22Rv1 (cell line): ENCODE results near the gene ATP8B1.

ENCODE experiments used
- H3K27ac ChIP-seq: fragments of 450-650 bp; 2 replicates; pipeline ENCODE4 v1.5.1; 2017
- CTCF ChIP-seq: fragments of 450-650 bp; IDR thresholded peaks from 2 replicates; pipeline ENCODE4 v1.5.1; 2017; ENCODE audit warnings: mild to moderate bottlenecking
- ZFX ChIP-seq: fragments of 450-650 bp; IDR thresholded peaks from 2 replicates; pipeline ENCODE4 v1.6.1; 2017; ENCODE audit warnings: antibody characterized with exemption, borderline replicate concordance

Gene ATP8B1

GRCh38 chr18:57807336-57808117, 4.4 kb upstream of the ATP8B1 start:
- no peak overlapping the region for H3K27ac ChIP-seq
- TF ChIP-seq ZFX = no peak
- TF ChIP-seq CTCF = no peak

- no peak for TF ChIP-seq ZFX
- TF ChIP-seq CTCF = no peak
- H3K27ac ChIP-seq = no peak overlapping the region
Observed at GRCh38 chr18:57806978-57807285, 3.8 kb upstream of the ATP8B1 start.

GRCh38 chr18:57806201-57806977, 3.3 kb upstream of the ATP8B1 start:
- TF ChIP-seq ZFX (no peak), CTCF (no peak)
- H3K27ac ChIP-seq = no peak overlapping the region

- TF ChIP-seq ZFX (no peak), CTCF (no peak)
- H3K27ac ChIP-seq = no peak overlapping the region
Observed at GRCh38 chr18:57805117-57805516, 2.0 kb upstream of the ATP8B1 start.

GRCh38 chr18:57804557-57804956, 1.4 kb upstream of the ATP8B1 start:
- TF ChIP-seq CTCF (no peak), ZFX (no peak)
- H3K27ac ChIP-seq = no peak overlapping the region

GRCh38 chr18:57802213-57803102, 657 bp downstream of the ATP8B1 start:
- TF ChIP-seq ZFX (no peak), CTCF (no peak)
- H3K27ac ChIP-seq = peak overlapping the region; percentile 81
